Bronchial smooth muscle cell (primary cell): ENCODE results near the gene LRBA. TPM values are rescaled to one million over a fixed set of nuclear protein-coding genes. Genes with fewer than 3 reads are reported as not detected.

Experiments
- total RNA-seq: library from RNA; depleted of rRNA; stranded (reverse); fragments of >200 nt; gene quantifications from 2 replicates; pipeline ENCODE4 v1.2.1, GENCODE V29; 2014

LRBA gene, protein sequence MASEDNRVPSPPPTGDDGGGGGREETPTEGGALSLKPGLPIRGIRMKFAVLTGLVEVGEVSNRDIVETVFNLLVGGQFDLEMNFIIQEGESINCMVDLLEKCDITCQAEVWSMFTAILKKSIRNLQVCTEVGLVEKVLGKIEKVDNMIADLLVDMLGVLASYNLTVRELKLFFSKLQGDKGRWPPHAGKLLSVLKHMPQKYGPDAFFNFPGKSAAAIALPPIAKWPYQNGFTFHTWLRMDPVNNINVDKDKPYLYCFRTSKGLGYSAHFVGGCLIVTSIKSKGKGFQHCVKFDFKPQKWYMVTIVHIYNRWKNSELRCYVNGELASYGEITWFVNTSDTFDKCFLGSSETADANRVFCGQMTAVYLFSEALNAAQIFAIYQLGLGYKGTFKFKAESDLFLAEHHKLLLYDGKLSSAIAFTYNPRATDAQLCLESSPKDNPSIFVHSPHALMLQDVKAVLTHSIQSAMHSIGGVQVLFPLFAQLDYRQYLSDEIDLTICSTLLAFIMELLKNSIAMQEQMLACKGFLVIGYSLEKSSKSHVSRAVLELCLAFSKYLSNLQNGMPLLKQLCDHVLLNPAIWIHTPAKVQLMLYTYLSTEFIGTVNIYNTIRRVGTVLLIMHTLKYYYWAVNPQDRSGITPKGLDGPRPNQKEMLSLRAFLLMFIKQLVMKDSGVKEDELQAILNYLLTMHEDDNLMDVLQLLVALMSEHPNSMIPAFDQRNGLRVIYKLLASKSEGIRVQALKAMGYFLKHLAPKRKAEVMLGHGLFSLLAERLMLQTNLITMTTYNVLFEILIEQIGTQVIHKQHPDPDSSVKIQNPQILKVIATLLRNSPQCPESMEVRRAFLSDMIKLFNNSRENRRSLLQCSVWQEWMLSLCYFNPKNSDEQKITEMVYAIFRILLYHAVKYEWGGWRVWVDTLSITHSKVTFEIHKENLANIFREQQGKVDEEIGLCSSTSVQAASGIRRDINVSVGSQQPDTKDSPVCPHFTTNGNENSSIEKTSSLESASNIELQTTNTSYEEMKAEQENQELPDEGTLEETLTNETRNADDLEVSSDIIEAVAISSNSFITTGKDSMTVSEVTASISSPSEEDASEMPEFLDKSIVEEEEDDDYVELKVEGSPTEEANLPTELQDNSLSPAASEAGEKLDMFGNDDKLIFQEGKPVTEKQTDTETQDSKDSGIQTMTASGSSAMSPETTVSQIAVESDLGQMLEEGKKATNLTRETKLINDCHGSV (N-terminal part only)
- total RNA-seq: 36.7 and 37.5 TPM in 2 replicates

GRCh38 chr4:151014521-151015458 is at the start of gene LRBA:
Gene LRBA (minus strand): TSS chr4:151015284. CDS start chr4:151014642, 642 bp downstream.

DNA sequence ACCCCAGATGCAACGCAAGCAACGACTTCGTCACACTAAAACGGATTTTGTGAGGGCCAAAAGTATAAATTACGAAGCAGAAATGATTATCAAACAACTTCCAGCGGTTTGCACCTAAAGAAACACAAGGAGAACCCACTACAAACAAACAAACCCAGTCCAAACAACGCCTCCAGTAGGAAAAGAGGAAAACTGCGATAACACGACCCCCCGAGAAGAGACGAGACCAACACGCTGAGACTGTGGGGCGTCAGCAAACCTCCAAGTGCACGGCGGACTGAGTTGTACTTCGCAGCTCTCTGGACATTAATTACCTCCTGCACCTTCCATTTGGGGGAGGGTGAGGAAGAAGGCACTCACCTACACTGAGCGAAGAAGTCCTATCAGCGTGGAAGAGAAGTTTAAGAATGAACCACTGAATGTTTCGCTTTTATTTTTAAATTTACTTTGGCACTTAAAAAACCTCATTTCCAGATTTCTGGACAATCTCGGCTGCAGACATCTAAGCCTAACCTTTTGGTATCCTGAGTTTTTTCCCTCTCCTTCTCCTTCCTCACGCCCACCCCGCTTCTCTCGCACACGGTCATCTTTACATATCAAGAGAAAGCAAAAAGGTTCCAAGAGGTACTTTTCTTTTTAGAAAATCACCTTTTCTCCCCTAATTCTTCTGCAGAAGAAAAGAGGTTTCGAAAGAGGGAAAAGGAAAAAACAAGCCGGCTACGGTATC is 432.8 kb downstream of the LRBA start, which contains the start of gene MAB21L2:
TSS of gene MAB21L2 (plus strand) at position 6 of the 727 bp plus-strand sequence. CDS start 879 bp downstream, outside the sequence.

Other genes starting within 250 kb of the LRBA start
- gene RPS3A, start 84.3 kb upstream of the LRBA start, total RNA-seq: 2,433 and 2,893 TPM in 2 replicates